Neutrophil (primary cell): Measurements from ENCODE around the gene THUMPD3.

Source experiments
- H3K27ac ChIP-seq: fragments of 200-600 bp; sonication (generic); 2 replicates; pipeline ENCODE4 v1.5.1; 2016; ENCODE audit warnings: mild to moderate bottlenecking, moderate library complexity
- H3K27me3 ChIP-seq: fragments of 200-600 bp; sonication (generic); 2 replicates; pipeline ENCODE4 v1.6.0; 2016; ENCODE audit warnings: mild to moderate bottlenecking
- H3K36me3 ChIP-seq: fragments of 200-600 bp; sonication (generic); 2 replicates; pipeline ENCODE4 v1.5.1; 2017
- H3K4me1 ChIP-seq, 2 experiments: fragments of 200-600 bp in 1 of 2; sonication (generic) in 1 of 2; 1 replicate in 1 of 2; 2 replicates in 1 of 2; pipeline versions ENCODE4 v1.5.1 to v1.6.1; 2013 to 2016; ENCODE audit warnings: low read depth in 1 of 2, low read length in 1 of 2, mild to moderate bottlenecking in 1 of 2, moderate library complexity in 1 of 2; ENCODE audit not compliant: control insufficient read depth in 1 of 2, insufficient read depth in 1 of 2
- H3K4me3 ChIP-seq, 2 experiments: fragments of 200-600 bp in 1 of 2; sonication (generic) in 1 of 2; 1 replicate in 1 of 2; 2 replicates in 1 of 2; pipeline ENCODE4 v1.5.1; 2013 to 2016; ENCODE audit warnings: low read depth in 1 of 2, low read length in 1 of 2, mild to moderate bottlenecking in 1 of 2, moderate library complexity in 1 of 2
- H3K9me3 ChIP-seq: fragments of 200-600 bp; sonication (generic); 2 replicates; pipeline ENCODE4 v1.5.1; 2016
- TF ChIP-seq, protein P1 (sequence below): fragments of 200-600 bp; sonication (generic); IDR thresholded peaks from 2 replicates; pipeline ENCODE4 v1.5.1; 2016; ENCODE audit warnings: antibody characterized with exemption

The THUMPD3 gene

DNA sequence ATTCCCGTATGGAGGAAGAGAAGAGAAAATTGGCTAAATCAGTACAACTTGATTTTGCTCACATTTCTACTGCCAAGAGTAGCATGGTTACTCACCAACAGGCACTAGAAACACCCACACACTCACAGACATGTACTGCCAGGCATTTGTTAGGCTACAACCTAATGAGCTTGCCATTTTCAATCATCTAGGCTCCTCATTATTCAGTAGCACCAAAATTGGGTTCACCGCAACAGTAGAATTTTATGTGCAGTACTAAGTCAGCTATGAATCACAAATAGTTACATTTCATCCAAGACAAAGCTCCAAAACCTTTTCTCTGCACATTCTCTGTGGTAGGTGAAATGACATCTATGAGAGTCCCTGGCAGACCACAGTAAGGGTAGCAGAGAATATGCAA is 15.0 kb upstream of the THUMPD3 start:
- Histone ChIP-seq H3K36me3 (no peaks in the 10 kb centered on the region), H3K4me3 (no peak overlapping the region)

DNA sequence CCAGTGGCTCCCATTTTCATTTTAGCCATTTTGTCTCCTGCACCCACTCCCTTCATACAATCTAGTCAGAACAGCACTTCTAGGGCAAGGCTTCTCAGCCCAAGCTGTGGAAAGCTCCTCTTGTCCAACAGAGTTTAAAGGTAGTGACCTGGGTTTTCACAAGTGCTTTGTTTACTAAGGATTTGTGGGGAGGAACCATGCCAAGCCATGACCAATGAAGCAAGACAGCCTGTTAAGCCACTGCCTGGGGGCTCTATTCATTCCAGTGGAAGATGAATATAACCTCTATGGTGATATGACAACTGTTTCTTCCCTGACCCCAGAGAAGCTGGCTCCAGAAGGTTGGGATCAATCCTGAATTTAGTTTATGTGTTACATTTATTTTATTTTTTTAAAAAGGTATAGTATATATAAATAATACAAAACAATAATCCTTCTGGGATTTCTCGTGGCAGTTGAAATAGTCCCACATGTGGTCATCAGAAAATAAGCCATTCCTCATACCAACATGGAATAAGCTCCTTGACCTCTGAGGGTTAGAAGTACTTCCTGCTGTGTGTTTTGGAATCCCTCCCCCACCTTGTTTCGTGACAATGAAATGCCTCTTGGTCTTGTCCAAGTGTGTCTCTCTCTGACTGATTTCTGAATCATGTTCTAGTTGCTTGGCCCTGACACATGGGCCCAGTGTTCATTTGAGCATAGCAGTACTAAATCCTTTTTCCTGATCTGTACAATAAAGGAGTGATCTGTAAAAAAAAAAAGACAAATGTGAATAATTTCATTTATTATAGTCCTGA is 13.3 kb upstream of the THUMPD3 start:
- no peaks in the 10 kb centered on the region for H3K36me3 ChIP-seq
- H3K27me3 ChIP-seq, result no peaks in the 10 kb centered on the region
- no peak overlapping the region for H3K4me3 ChIP-seq
- H3K9me3 ChIP-seq, result no peaks in the 10 kb centered on the region
- H3K27ac ChIP-seq, result no peak overlapping the region
- peaks cover 12 to 17% of the 10 kb centered on the region in 2 experiments for H3K4me1 ChIP-seq
- TF ChIP-seq, protein P1, sequence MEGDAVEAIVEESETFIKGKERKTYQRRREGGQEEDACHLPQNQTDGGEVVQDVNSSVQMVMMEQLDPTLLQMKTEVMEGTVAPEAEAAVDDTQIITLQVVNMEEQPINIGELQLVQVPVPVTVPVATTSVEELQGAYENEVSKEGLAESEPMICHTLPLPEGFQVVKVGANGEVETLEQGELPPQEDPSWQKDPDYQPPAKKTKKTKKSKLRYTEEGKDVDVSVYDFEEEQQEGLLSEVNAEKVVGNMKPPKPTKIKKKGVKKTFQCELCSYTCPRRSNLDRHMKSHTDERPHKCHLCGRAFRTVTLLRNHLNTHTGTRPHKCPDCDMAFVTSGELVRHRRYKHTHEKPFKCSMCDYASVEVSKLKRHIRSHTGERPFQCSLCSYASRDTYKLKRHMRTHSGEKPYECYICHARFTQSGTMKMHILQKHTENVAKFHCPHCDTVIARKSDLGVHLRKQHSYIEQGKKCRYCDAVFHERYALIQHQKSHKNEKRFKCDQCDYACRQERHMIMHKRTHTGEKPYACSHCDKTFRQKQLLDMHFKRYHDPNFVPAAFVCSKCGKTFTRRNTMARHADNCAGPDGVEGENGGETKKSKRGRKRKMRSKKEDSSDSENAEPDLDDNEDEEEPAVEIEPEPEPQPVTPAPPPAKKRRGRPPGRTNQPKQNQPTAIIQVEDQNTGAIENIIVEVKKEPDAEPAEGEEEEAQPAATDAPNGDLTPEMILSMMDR, result no peak

More for the DNA sequence above, 15.0 kb upstream of the THUMPD3 start:
- peaks cover under 1% of the 10 kb centered on the region in 2 experiments for H3K4me1 ChIP-seq
- H3K27me3 ChIP-seq, result no peaks in the 10 kb centered on the region
- H3K27ac ChIP-seq, result no peak overlapping the region
- TF ChIP-seq, protein P1, result no peak
- no peaks in the 10 kb centered on the region for H3K9me3 ChIP-seq

DNA sequence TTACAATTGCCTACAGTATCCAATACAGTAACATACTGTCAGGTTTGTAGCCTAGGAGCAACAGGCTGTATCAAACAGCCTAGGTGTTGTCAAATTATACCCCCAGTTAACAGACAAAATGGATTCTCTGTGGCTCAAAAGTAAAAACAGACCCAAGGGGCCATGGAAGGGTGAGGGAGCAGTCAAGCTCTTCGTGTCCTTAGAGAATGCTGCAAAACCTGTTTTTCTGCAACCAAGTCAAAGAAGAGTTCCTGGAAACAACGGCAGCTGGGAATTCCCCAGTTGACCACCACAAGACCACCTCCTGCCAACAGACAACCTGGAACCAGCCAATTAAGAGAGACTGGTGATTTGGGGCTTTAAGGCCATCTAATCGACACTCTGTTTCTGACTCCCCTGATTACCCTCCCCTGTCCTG is 11.1 kb upstream of the THUMPD3 start:
- Histone ChIP-seq H3K27me3 (no peaks in the 10 kb centered on the region), H3K4me3 (no peak overlapping the region), H3K9me3 (no peaks in the 10 kb centered on the region), H3K27ac (no peak overlapping the region), H3K4me1 (peaks cover 18 to 22% of the 10 kb centered on the region in 2 experiments), H3K36me3 (no peaks in the 10 kb centered on the region)
- TF ChIP-seq, protein P1, result no peak

DNA sequence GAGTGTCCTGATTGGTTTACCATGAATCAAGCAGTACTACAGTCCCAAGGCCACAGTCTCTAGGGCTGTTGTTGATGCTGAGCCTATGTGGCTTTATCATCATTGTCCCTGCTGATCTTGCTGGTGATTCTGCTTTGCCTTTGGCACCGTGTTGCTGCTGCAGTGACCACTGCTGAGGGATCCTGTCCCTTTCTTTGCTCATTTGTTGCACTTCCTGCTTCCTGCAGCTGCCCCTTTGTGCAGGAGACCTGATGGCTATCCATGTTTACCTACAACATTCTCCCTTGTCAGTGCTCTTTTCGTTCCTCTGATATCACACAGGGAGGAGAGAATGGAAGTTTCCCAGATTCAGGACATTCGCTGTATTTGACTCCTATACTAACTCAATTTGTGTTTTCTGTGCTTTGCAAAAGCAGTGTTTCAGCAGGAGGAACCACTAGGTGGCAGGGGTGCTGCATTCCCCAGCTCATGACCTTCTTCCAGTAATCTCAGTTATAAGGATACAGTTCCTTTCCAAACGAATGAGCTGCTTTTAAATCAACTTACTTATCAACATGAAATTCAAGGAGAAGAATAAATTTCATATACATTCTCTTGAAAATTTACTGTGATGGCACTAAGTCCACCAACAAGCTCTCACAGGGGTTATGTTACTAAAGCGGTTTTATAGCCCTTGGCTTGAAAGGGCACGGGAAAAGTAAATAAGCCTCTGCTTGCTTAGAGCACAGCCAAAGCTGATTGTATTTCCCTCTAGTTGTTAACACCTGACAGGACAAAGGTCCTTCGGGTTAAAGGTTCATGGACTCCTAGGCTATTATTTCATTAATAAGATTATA is 9.7 kb upstream of the THUMPD3 start:
- Histone ChIP-seq H3K27me3 (no peaks in the 10 kb centered on the region), H3K4me3 (no peak overlapping the region), H3K36me3 (no peaks in the 10 kb centered on the region), H3K27ac (no peak overlapping the region), H3K4me1 (peaks cover 18 to 22% of the 10 kb centered on the region in 2 experiments), H3K9me3 (no peaks in the 10 kb centered on the region)
- TF ChIP-seq, protein P1, result peak; percentile 76

DNA sequence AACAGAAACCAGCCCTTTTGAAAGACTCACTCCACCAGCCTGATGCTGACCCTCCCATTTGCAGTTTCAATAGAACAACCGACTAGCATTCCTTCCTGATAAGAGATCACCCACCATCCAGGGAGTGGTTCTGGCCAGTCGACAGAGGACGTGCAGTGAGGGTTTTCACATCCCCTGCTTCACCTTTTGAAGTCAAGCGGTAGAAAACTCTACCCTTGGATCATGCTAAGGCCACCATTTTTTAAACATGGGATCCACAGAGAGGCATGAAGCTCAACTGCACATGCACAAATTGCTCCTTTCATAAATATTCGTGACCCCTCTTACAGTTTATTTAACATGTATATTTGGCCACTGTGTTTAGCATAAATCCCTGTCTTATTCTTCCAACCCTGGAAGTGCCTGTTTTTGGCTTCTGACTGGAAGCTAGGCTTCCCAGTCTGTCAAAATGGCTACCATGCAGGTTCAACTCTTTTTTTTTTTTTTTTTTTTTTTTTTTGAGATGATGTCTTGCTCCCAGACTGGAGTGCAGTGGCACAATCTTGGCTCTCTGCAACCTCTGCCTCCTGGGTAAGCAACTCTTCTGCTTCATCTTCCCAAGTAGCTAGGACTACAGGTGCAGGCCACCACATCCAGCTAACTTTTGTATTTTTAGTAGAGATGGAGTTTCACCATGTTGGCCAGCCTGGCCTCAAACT is 1.0 kb upstream of the THUMPD3 start:
- H3K4me3 ChIP-seq, result no peak overlapping the region
- H3K9me3 ChIP-seq, result no peaks in the 10 kb centered on the region
- peak overlapping the region; percentile 95 for H3K27ac ChIP-seq
- peaks cover 12 to 16% of the 10 kb centered on the region in 2 experiments for H3K4me1 ChIP-seq
- H3K36me3 ChIP-seq, result peaks cover 13% of the 10 kb centered on the region
- no peaks in the 10 kb centered on the region for H3K27me3 ChIP-seq
- TF ChIP-seq, protein P1, result no peak
